Panc1 (cell line): Measurements from ENCODE around the gene NFATC2. TPM values are rescaled to one million over a fixed set of nuclear protein-coding genes. Genes with fewer than 3 reads are reported as not detected.

ENCODE experiments used
- ATAC-seq: fragments of 200-7000 bp; cut with Tn5 transposase; 2 replicates; pipeline ENCODE4 v1.9.1; 2020; ENCODE audit warnings: mild to moderate bottlenecking, moderate library complexity
- BruUV-seq: library from RNA; stranded (reverse); fragments of 400-500 nt; replicated peaks from 2 replicates; lab custom pipeline; 2021; lab: Mats Ljungman, UMichigan
- CTCF ChIA-PET: fragments of 300-600 bp; sonication (Branson Sonifier 250); formaldehyde crosslinking; loops from one replicate; lab custom pipeline; 2022; ENCODE audit warnings: antibody characterized with exemption; lab: Charles Lee
- POLR2A ChIA-PET: fragments of 300-600 bp; sonication (Branson Sonifier 250); formaldehyde crosslinking; loops from one replicate; lab custom pipeline; 2022; ENCODE audit warnings: antibody characterized with exemption; lab: Charles Lee
- DNase-seq: peaks from one replicate; pipeline ENCODE4 v3.0.0-alpha.2; 2010; ENCODE audit warnings: low read depth, low spot score
- H3K27ac ChIP-seq: 2 replicates; pipeline ENCODE4 v1.5.1; 2011; ENCODE audit warnings: mild to moderate bottlenecking, low read length, inconsistent platforms
- H3K27me3 ChIP-seq: fragments of 200-500 bp; sonication (Bioruptor generic); 2 replicates; pipeline ENCODE4 v1.6.0; 2014; ENCODE audit warnings: low read length, inconsistent platforms; ENCODE audit not compliant: control insufficient read depth, insufficient read depth
- H3K36me3 ChIP-seq: fragments of 200-500 bp; sonication (Bioruptor generic); 2 replicates; pipeline ENCODE4 v1.5.1; 2014; ENCODE audit warnings: inconsistent platforms, mild to moderate bottlenecking, low read length, moderate library complexity; ENCODE audit not compliant: control insufficient read depth, insufficient read depth
- H3K4me1 ChIP-seq: 2 replicates; pipeline ENCODE4 v1.5.1; 2011; ENCODE audit warnings: inconsistent platforms, mild to moderate bottlenecking, low read length, moderate library complexity; ENCODE audit not compliant: control insufficient read depth, insufficient read depth
- H3K4me3 ChIP-seq, 2 experiments: 2 replicates each; pipeline ENCODE4 v1.5.1; 2011 to 2012; ENCODE audit warnings: low read depth in 2 of 2, low read length in 2 of 2, mild to moderate bottlenecking in 2 of 2, inconsistent platforms in 1 of 2, moderate library complexity in 1 of 2
- H3K9me3 ChIP-seq: fragments of 200-500 bp; sonication (Bioruptor generic); 2 replicates; pipeline ENCODE4 v1.5.1; 2014; ENCODE audit warnings: low read depth, mild to moderate bottlenecking, inconsistent platforms, low read length, moderate library complexity; ENCODE audit not compliant: control insufficient read depth, insufficient read depth
- CTCF ChIP-seq: fragments of 450-650 bp; IDR thresholded peaks from 2 replicates; pipeline ENCODE4 v1.5.1; 2017; ENCODE audit warnings: mild to moderate bottlenecking
- POLR2AphosphoS5 ChIP-seq: IDR thresholded peaks from 2 replicates; pipeline ENCODE4 v1.6.1; 2012; ENCODE audit warnings: mild to moderate bottlenecking, low read depth, low read length, moderate library complexity
- SIN3A ChIP-seq: IDR thresholded peaks from 2 replicates; pipeline ENCODE4 v1.6.1; 2012; ENCODE audit warnings: low read depth, mild to moderate bottlenecking, low read length, moderate library complexity, borderline replicate concordance; ENCODE audit not compliant: insufficient read depth
- TCF7L2 ChIP-seq: IDR thresholded peaks from 2 replicates; pipeline ENCODE4 v1.6.1; 2011; ENCODE audit warnings: mild to moderate bottlenecking, low read depth, low read length, inconsistent platforms
- in situ Hi-C: cut with HindIII; loops from 2 replicates; pipeline ENCODE4 v1.10.0; 2016; ENCODE audit warnings: low sequenced_read_pairs, low pct_unique_long_range_greater_than_20kb
- intact Hi-C: fragments of 100-400 bp; cut with micrococcal nuclease; formaldehyde crosslinking; loops from one replicate; pipeline ENCODE4 v1.10.0; 2022; ENCODE audit not compliant: unreplicated experiment
- total RNA-seq: library from RNA; stranded (reverse); gene quantifications from one replicate; pipeline ENCODE4 v1.2.1, GENCODE V29; 2021; ENCODE audit not compliant: unreplicated experiment
- TF ChIP-seq, protein P1 (sequence below), 2 experiments: IDR thresholded peaks; 2 replicates each; pipeline ENCODE4 v1.6.1; 2011 to 2012; ENCODE audit warnings: low read depth in 2 of 2, control low read depth in 1 of 2, low read length in 1 of 2, mild to moderate bottlenecking in 1 of 2, moderate library complexity in 1 of 2; ENCODE audit not compliant: insufficient read depth in 1 of 2

Gene NFATC2
- total RNA-seq, 1 experiment from 2014 or later, result 10.6 TPM

DNA sequence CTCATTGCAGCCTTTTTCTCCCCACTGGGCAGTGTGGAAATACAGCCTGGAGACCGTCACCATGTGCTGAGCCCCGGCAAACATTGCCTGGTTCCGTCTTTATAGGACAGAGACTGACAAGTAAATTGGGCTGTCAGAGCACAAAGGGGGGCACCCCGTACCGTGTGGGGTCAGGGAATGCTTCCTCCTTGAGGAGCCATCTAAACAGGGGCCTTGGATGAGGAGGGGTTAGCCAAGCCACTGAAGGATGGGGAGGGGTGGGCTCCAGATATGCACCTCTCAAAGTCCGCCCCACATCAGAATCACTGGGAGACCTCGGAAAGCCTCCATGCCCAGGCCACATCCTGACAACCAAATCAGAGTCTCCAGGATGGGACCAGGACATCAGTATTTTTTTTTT is 73.9 kb downstream of the NFATC2 start:
- in situ Hi-C loops, result no loop called here

DNA sequence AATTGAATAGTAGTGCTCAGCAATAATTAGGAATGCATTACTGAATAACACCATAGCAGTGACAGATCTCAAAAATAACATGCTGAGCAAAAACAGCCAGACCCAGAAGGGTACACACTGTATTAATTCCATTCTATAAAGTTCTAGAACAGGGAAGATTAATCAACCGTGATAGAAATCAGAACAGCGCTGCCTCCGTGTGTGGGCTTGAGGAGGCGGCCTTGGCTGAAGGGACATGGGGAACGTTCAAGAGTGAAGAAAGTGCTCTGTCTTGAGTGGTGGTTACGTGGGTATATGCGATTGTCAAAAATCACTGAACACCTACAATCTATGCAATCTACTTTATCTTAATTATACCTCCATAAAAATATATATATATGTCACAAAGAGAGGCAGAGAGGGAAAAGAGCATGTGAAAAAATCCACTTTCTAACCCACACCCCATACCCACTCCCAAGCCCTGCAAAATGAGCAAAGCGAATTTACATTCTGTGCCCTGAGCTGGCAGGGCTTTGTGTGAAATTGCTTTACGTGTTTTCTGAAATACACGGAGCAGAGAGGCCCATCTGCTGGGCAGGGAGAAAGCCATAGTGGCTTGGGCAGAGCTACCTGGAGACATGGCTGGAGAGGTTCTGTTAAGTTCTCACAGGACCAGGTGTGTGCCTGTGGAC is 74.4 kb downstream of the NFATC2 start:
- no peak overlapping the region for H3K4me3 ChIP-seq
- ChIA-PET POLR2A (no interaction called here), CTCF (no interaction called here)
- H3K36me3 ChIP-seq, result no peaks in the 10 kb centered on the region
- no peak for TF ChIP-seq CTCF
- TF ChIP-seq TCF7L2, result no peak
- TF ChIP-seq, protein P1, sequence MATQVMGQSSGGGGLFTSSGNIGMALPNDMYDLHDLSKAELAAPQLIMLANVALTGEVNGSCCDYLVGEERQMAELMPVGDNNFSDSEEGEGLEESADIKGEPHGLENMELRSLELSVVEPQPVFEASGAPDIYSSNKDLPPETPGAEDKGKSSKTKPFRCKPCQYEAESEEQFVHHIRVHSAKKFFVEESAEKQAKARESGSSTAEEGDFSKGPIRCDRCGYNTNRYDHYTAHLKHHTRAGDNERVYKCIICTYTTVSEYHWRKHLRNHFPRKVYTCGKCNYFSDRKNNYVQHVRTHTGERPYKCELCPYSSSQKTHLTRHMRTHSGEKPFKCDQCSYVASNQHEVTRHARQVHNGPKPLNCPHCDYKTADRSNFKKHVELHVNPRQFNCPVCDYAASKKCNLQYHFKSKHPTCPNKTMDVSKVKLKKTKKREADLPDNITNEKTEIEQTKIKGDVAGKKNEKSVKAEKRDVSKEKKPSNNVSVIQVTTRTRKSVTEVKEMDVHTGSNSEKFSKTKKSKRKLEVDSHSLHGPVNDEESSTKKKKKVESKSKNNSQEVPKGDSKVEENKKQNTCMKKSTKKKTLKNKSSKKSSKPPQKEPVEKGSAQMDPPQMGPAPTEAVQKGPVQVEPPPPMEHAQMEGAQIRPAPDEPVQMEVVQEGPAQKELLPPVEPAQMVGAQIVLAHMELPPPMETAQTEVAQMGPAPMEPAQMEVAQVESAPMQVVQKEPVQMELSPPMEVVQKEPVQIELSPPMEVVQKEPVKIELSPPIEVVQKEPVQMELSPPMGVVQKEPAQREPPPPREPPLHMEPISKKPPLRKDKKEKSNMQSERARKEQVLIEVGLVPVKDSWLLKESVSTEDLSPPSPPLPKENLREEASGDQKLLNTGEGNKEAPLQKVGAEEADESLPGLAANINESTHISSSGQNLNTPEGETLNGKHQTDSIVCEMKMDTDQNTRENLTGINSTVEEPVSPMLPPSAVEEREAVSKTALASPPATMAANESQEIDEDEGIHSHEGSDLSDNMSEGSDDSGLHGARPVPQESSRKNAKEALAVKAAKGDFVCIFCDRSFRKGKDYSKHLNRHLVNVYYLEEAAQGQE (IDR thresholded peaks at IDR 0.05; ENCODE audit: insufficient read depth in 1 of 2, low read depth in 2 of 2, low read length in 1 of 2), result no peak
- TF ChIP-seq SIN3A, result no peak
- TF ChIP-seq POLR2AphosphoS5, result no peak
- DNase-seq, result no peak
- intact Hi-C loops (no loop called here), in situ Hi-C loops (no loop called here)
- no TSS peak for BruUV-seq
- H3K9me3 ChIP-seq, result no peaks in the 10 kb centered on the region
- H3K4me1 ChIP-seq, result peaks cover 3% of the 10 kb centered on the region
- H3K27ac ChIP-seq, result no peak overlapping the region
- H3K27me3 ChIP-seq, result no peaks in the 10 kb centered on the region
- no peak for ATAC-seq

More for the DNA sequence above, 73.9 kb downstream of the NFATC2 start:
- Histone ChIP-seq H3K27ac (no peak overlapping the region), H3K9me3 (no peaks in the 10 kb centered on the region), H3K27me3 (no peaks in the 10 kb centered on the region), H3K4me3 (no peak overlapping the region), H3K4me1 (no peaks in the 10 kb centered on the region), H3K36me3 (no peaks in the 10 kb centered on the region)
- no peak for DNase-seq
- ChIA-PET POLR2A (no interaction called here), CTCF (no interaction called here)
- ATAC-seq, result no peak
- intact Hi-C loops, result no loop called here
- no TSS peak for BruUV-seq
- TF ChIP-seq POLR2AphosphoS5 (no peak), TCF7L2 (no peak), SIN3A (no peak), CTCF (no peak)
- TF ChIP-seq, protein P1 (IDR thresholded peaks at IDR 0.05; ENCODE audit: insufficient read depth in 1 of 2, low read depth in 2 of 2, low read length in 1 of 2), result no peak
